ENCODE measurements around the gene CCHCR1.

GRCh38 chr6:31139599-31139998 lies 18.0 kb downstream of the CCHCR1 start:
- no peak for TF ChIP-seq CTCF (IDR thresholded peaks at IDR 0.05)
- TF ChIP-seq POLR2AphosphoS5 (IDR thresholded peaks at IDR 0.05): no peak
- TF ChIP-seq POLR2A (IDR thresholded peaks at IDR 0.05): no peak
